Right ventricle myocardium superior (tissue), 1 donor: ENCODE results near the gene C1orf115. TPM values are rescaled to one million over a fixed set of nuclear protein-coding genes. Genes with fewer than 3 reads are reported as not detected.
"Not testable (repeated sequence)": the region's sequence is repeated elsewhere in the genome, so short reads cannot be mapped to it uniquely, and the experiment has no call there.

Source experiments
- ATAC-seq: fragments of 200-7000 bp; cut with Tn5 transposase; one replicate; pipeline ENCODE4 v1.9.1; 2020; ENCODE audit warnings: mild to moderate bottlenecking; ENCODE audit not compliant: poor library complexity
- DNase-seq: peaks from one replicate; pipeline ENCODE4 v3.0.0-alpha.2; 2020
- intact Hi-C: fragments of 100-400 bp; cut with DNase I; formaldehyde crosslinking; loops from one replicate; pipeline ENCODE4 v1.11.2; 2022
- total RNA-seq: library from RNA; stranded (reverse); fragmentation: NEBNext Ultra II Directional; extraction: Animal tissue kit (Norgen Biotek cat#: 25700); gene quantifications from one replicate; pipeline ENCODE4 v1.2.1, GENCODE V29; 2021
- donor health status: DM: no; HTN: yes; CAD: no; lungs with severe emphysema.

Gene C1orf115
- total RNA-seq, 1 donor from 2014 or later = 21.0 TPM

- peak; percentile 79 for ATAC-seq
- intact Hi-C loops = no loop called here
- DNase-seq = no peak
Measured at GRCh38 chr1:220708936-220709801, 19.0 kb downstream of the C1orf115 start.

- DNase-seq (no peak), ATAC-seq (peak; percentile 6)
- intact Hi-C loops = no loop called here
Measured at GRCh38 chr1:220710333-220710732, 20.2 kb downstream of the C1orf115 start.

DNA sequence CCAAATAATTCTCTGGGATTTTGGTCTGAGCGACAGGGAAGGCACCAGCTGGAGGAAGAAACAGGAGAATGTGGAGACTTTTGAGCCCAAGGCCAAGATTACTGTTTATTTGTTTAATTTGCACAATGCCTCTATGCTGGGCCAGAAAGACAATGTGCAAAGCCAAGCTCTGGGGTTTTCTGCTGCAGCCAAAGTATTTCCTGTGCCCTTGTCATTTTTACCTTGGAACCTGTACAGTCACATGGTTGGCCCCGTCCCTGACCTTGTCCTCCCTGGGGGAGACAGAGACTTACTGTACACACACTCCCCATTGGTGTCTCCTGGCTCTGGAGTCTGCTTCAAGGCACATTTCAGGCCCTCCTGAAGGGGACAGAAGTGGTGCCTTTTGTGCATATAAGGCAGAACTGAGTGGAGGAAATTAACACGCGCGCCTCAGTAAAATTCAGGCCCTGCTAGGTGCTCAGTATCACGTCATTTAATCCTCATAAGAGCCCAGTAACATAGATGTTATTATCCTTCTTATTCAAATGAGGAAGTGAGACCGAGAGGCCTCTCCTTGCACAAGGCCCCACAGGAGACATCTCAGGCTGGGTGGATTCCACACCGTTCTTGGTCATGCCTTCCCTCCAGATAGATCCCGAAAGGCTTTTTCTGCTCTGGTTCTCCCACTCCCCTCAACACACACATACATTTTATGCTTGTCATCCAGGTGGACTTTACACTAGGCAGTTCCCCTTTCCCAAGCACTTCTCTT, 21.1 kb downstream of the C1orf115 start:
- peak; percentile 31 for ATAC-seq
- DNase-seq = no peak

DNA sequence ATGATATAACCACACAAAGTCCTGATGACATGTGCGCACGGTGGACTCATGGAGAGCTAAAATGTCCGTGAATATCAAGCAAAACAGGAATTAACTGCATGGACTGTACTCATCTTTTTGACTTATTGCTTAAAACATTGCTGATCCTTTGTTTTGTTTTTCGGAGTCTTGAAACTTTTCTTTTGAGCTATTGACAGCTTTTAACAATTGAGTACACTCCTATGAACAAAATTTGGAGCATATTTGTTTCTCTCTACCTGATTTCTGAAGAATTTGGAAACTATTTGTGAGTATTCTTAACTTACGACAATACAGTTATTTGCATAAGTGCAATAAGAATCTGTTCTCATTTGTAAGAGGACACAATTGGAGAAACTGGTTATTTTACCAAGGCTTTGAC, 25.8 kb downstream of the C1orf115 start:
- intact Hi-C loops, DNase-seq, ATAC-seq: not testable (repeated sequence)

More for the DNA sequence above, 21.1 kb downstream of the C1orf115 start:
- intact Hi-C loops = no loop called here

DNA sequence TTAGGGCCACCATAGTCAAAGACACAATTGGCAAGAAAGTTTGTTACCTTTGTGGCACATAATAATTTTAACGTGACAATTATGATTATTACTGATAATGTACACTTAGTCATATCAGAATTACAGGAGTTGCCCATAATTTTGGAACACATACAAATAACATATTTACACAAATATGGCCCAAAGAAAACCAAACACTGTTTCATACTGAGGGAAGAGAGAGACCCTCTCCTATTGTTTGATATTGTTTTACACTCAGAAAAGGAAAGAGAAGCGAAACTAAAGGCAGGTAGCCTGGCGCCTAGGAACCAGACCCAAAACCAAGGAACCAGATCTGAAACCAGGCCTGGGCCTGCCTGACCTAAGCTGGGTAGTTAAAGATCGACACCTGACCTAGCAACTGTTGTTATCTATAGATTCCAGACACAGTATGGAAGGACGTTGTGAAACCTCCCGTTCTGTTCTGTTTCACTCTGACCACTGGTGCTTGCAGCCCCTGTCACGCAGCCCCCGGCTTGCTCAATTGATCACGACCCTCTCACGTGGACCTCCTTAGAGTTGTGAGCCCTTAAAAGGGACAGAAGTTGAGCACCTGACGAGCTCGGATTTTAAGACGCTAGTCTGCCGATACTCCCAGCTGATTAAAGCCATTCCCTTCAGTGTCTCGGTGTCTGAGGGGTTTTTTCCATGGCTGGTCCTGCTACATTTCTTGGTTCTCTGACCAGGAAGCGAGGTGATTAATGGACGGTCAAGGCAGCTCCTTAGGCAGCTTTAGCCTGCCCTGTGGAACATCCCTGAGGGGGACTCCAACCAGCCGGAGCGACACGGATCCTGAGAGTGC, 27.9 kb downstream of the C1orf115 start:
- intact Hi-C loops = no loop called here

DNA sequence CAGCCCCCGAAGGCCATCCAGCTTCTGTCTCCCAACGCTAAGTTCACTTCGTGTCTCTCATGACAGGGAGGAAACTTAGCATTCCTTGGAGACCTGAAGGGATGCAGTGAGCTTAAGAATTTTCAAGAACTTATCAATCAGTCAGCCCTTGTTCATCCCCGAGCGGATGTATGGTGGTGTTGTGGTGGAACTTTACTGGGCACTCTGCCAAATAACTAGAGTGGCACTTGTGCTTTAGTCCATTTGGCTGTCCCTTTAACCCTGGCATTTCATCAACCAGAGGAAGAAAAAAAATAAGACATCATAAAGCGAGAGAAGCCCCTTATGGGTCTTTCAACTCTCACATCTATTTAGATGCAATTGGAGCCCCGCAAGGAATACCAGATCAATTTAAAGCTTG, 31.1 kb downstream of the C1orf115 start:
- DNase-seq, ATAC-seq: not testable (repeated sequence)

More for the DNA sequence above, 27.9 kb downstream of the C1orf115 start:
- no peak for ATAC-seq
- no peak for DNase-seq

GRCh38 chr1:220726634-220727033, 36.5 kb downstream of the C1orf115 start:
- ATAC-seq = no peak
- intact Hi-C loops = no loop called here
- no peak for DNase-seq

More for the DNA sequence above, 31.1 kb downstream of the C1orf115 start:
- intact Hi-C loops = not testable (repeated sequence)

GRCh38 chr1:220727519-220727918, 37.4 kb downstream of the C1orf115 start:
- no peak for DNase-seq
- intact Hi-C loops = no loop called here
- ATAC-seq = no peak

GRCh38 chr1:220730486-220730885, 40.3 kb downstream of the C1orf115 start:
- no peak for DNase-seq
- no peak for ATAC-seq
- intact Hi-C loops = no loop called here

- DNase-seq (no peak), ATAC-seq (no peak)
- intact Hi-C loops = loop anchor here (2.0 kb wide), 1 partner anchor 41 kb away; the partner anchor contains the start of gene C1orf115
Measured at GRCh38 chr1:220732137-220732536, 42.0 kb downstream of the C1orf115 start.

- DNase-seq = no peak
- ATAC-seq = peak; percentile 82
- intact Hi-C loops = loop anchor here (2.0 kb wide), 1 partner anchor 42 kb away; the partner anchor contains the start of gene C1orf115
Measured at GRCh38 chr1:220732621-220733020, 42.5 kb downstream of the C1orf115 start.

DNA sequence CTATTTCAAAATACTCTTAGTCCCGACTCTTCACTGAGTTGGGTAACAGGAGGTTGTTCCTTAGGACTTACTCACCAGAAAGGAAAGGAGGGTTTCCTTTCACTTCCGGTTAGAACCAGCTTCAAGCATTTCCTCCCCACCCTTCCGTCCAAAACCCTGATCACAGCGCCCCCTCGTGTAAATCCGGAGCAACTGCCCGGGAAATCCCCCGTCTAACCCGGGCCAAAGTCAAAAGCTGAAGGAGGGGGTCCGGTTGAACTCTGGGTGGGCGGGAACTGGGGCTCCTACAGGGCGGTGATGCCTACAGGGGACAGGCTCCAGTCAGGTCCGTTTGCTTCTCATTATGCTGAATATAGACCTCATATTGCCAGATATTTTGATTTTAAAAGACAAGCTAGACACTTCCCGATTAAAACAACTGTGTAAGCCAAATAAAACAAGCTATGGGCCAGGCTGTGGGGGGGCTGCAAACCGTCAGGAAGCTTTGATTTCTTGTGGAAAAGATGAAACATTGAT, 43.0 kb downstream of the C1orf115 start:
- ATAC-seq = peak; percentile 97
- intact Hi-C loops = loop anchor here (2.0 kb wide), 1 partner anchor 42 kb away; the partner anchor contains the start of gene C1orf115
- DNase-seq = peak; percentile 77

- DNase-seq (no peak), ATAC-seq (no peak)
- intact Hi-C loops = no loop called here
Measured at GRCh38 chr1:220734571-220735326, 44.6 kb downstream of the C1orf115 start.

DNA sequence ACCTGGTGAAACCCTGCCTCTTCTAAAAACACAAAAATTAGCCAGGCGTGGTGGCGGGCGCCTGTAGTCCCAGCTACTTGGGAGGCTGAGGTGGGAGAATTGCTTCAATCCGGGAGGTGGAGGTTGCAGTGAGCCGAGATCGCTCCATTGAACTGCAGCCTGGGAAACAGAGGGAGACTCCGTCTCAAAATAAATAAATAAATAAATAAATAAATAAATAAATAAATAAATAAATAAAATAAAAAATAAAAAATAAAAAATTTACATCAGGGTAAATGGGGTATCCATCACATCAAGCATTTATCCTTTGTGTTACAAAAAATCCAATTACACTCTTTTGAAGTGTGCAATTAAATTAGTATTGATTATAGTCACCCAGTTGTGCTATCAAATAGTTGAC, 46.1 kb downstream of the C1orf115 start:
- ATAC-seq, DNase-seq, intact Hi-C loops: not testable (repeated sequence)

DNA sequence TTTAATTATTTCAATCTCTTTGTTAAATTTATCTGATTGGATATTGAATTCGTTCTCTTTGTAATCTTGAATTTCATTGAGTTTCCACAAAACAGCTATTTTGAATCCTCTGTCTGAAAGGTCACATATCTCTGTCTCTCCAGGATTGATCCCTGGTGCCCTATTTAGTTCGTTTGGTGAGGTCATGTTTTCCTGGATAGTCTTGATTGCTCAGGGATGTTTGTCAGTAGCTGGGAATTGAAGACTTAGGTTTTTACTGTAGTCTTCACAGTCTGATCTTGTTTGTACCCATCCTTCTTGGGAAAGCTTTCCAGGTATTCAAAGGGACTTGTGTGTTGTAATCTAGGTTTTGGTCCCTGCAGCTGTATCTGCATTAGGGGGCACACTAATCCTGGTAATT, 51.2 kb downstream of the C1orf115 start:
- DNase-seq = no peak
- intact Hi-C loops = no loop called here
- no peak for ATAC-seq

DNA sequence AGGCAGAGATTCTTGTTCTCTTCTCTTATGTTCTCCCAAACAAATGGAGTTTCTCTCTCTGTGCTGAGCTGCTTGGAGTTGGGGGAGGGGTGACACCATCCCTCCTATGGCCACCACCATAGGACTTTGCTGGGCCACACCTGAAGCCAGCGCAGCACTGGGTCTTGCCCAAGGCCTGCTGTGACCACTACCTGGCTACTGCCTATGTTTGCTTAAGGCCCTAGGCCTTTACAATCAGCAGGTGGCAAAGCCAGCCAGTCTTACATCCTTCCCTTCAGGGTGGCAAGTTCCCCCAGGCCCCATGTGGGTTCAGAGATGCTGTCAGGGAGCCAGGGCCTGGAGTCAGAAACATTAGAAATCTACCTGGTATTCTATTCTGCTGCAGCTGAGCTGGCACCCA, 51.7 kb downstream of the C1orf115 start:
- no peak for DNase-seq
- intact Hi-C loops = no loop called here
- ATAC-seq = no peak

DNA sequence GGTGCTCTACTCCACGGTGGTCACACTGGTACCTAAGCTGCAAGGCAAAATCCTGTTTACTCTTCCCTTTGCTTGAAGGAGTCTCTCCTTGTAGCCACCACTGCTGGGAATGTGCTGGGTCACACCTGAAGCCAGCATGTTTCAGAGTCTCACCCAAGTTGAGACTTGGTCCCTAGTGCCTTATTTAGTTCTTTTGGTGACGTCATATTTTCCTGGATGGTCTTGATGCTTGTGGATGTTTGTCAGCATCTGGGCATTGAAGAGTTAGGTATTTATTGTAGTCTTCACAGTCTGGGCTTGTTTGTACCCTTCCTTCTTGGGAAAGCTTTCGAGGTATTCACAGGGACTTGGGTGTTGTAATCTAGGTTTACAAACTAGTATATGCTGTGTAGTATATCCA, 52.4 kb downstream of the C1orf115 start:
- intact Hi-C loops = no loop called here
- DNase-seq = no peak
- ATAC-seq = no peak

GRCh38 chr1:220746851-220747250, 56.7 kb downstream of the C1orf115 start:
- ATAC-seq = no peak
- intact Hi-C loops = no loop called here
- no peak for DNase-seq
